HepG2 (cell line): ENCODE data around the gene NRL.

Experiments
- CHD2 ChIP-seq: IDR thresholded peaks from 2 replicates; pipeline ENCODE4 v1.6.1; 2011; ENCODE audit warnings: low read depth, low read length, improper control_type of control experiment
- ETV5 ChIP-seq: IDR thresholded peaks from 2 replicates; pipeline ENCODE4 v1.6.1; 2018; ENCODE audit warnings: missing biosample characterization, missing genetic modification reagents, inconsistent platforms, borderline replicate concordance
- FOXM1 ChIP-seq: sonication (generic); formaldehyde crosslinking; IDR thresholded peaks from 2 replicates; pipeline ENCODE4 v1.5.0; 2020; ENCODE audit warnings: missing genetic modification reagents
- KAT7 ChIP-seq: IDR thresholded peaks from 2 replicates; pipeline ENCODE4 v1.6.1; 2018; ENCODE audit warnings: borderline replicate concordance, missing compliant biosample characterization
- MYC ChIP-seq: sonication (generic); formaldehyde crosslinking; IDR thresholded peaks from 2 replicates; pipeline ENCODE4 v1.9.0; 2021; ENCODE audit warnings: missing genetic modification reagents, borderline replicate concordance
- TAF1 ChIP-seq: sonication (generic); formaldehyde crosslinking; IDR thresholded peaks from 2 replicates; pipeline ENCODE4 v1.4.0; 2020; ENCODE audit warnings: missing genetic modification reagents
- ZFP82 ChIP-seq: sonication (generic); formaldehyde crosslinking; IDR thresholded peaks from 2 replicates; pipeline ENCODE4 v1.5.1; 2020; ENCODE audit warnings: mild to moderate bottlenecking, missing genetic modification reagents, borderline replicate concordance
- ZNF207 ChIP-seq: fragments of 450-650 bp; IDR thresholded peaks from 2 replicates; pipeline ENCODE4 v1.6.1; 2016; ENCODE audit warnings: antibody characterized with exemption, borderline replicate concordance
- TF ChIP-seq, protein P1 (sequence below): sonication (generic); formaldehyde crosslinking; IDR thresholded peaks from 2 replicates; pipeline ENCODE4 v1.4.0; 2020; ENCODE audit warnings: missing genetic modification reagents, mild to moderate bottlenecking, borderline replicate concordance
- TF ChIP-seq, protein P2 (sequence below): sonication (generic); formaldehyde crosslinking; IDR thresholded peaks from 2 replicates; pipeline ENCODE4 v1.4.0; 2020; ENCODE audit warnings: missing genetic modification reagents, borderline replicate concordance
- TF ChIP-seq, protein P3 (sequence below): sonication (generic); formaldehyde crosslinking; IDR thresholded peaks from 2 replicates; pipeline ENCODE4 v1.5.0; 2020; ENCODE audit warnings: mild to moderate bottlenecking, missing genetic modification reagents, moderate library complexity
- TF ChIP-seq, protein P4 (sequence below): sonication (generic); formaldehyde crosslinking; IDR thresholded peaks from 2 replicates; pipeline ENCODE4 v1.4.0; 2020; ENCODE audit warnings: missing genetic modification reagents

DNA sequence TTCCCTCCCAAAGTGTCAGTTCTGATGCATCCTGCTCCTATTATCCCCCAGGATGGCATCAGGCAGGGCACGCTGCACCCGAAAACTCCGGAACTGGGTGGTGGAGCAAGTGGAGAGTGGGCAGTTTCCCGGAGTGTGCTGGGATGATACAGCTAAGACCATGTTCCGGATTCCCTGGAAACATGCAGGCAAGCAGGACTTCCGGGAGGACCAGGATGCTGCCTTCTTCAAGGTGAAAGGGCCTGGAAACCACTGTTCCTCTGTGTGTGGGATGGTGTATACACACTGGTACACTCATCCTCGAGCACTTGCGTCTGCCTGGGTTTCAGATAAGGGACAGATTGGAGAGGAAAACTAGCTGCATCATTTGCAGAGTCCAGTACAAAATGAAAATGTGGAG lies 47.3 kb upstream of the NRL start:
- no peak for TF ChIP-seq FOXM1 (CRISPR knock-in tag)
- TF ChIP-seq, protein P1, sequence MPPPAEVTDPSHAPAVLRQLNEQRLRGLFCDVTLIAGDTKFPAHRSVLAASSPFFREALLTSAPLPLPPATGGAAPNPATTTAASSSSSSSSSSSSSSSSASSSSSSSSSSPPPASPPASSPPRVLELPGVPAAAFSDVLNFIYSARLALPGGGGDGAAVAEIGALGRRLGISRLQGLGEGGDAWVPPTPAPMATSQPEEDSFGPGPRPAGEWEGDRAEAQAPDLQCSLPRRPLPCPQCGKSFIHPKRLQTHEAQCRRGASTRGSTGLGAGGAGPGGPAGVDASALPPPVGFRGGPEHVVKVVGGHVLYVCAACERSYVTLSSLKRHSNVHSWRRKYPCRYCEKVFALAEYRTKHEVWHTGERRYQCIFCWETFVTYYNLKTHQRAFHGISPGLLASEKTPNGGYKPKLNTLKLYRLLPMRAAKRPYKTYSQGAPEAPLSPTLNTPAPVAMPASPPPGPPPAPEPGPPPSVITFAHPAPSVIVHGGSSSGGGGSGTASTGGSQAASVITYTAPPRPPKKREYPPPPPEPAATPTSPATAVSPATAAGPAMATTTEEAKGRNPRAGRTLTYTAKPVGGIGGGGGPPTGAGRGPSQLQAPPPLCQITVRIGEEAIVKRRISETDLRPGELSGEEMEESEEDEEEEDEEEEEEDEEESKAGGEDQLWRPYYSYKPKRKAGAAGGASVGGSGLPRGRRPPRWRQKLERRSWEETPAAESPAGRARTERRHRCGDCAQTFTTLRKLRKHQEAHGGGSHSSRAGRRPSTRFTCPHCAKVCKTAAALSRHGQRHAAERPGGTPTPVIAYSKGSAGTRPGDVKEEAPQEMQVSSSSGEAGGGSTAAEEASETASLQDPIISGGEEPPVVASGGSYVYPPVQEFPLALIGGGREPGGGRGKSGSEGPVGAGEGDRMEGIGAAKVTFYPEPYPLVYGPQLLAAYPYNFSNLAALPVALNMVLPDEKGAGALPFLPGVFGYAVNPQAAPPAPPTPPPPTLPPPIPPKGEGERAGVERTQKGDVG (CRISPR knock-in tag), result no peak
- TF ChIP-seq CHD2, result no peak
- no peak for TF ChIP-seq ETV5 (CRISPR knock-in tag)
- TF ChIP-seq, protein P2, sequence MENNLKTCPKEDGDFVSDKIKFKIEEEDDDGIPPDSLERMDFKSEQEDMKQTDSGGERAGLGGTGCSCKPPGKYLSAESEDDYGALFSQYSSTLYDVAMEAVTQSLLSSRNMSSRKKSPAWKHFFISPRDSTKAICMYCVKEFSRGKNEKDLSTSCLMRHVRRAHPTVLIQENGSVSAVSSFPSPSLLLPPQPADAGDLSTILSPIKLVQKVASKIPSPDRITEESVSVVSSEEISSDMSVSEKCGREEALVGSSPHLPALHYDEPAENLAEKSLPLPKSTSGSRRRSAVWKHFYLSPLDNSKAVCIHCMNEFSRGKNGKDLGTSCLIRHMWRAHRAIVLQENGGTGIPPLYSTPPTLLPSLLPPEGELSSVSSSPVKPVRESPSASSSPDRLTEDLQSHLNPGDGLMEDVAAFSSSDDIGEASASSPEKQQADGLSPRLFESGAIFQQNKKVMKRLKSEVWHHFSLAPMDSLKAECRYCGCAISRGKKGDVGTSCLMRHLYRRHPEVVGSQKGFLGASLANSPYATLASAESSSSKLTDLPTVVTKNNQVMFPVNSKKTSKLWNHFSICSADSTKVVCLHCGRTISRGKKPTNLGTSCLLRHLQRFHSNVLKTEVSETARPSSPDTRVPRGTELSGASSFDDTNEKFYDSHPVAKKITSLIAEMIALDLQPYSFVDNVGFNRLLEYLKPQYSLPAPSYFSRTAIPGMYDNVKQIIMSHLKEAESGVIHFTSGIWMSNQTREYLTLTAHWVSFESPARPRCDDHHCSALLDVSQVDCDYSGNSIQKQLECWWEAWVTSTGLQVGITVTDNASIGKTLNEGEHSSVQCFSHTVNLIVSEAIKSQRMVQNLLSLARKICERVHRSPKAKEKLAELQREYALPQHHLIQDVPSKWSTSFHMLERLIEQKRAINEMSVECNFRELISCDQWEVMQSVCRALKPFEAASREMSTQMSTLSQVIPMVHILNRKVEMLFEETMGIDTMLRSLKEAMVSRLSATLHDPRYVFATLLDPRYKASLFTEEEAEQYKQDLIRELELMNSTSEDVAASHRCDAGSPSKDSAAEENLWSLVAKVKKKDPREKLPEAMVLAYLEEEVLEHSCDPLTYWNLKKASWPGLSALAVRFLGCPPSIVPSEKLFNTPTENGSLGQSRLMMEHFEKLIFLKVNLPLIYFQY (CRISPR knock-in tag), result no peak
- TF ChIP-seq, protein P3, sequence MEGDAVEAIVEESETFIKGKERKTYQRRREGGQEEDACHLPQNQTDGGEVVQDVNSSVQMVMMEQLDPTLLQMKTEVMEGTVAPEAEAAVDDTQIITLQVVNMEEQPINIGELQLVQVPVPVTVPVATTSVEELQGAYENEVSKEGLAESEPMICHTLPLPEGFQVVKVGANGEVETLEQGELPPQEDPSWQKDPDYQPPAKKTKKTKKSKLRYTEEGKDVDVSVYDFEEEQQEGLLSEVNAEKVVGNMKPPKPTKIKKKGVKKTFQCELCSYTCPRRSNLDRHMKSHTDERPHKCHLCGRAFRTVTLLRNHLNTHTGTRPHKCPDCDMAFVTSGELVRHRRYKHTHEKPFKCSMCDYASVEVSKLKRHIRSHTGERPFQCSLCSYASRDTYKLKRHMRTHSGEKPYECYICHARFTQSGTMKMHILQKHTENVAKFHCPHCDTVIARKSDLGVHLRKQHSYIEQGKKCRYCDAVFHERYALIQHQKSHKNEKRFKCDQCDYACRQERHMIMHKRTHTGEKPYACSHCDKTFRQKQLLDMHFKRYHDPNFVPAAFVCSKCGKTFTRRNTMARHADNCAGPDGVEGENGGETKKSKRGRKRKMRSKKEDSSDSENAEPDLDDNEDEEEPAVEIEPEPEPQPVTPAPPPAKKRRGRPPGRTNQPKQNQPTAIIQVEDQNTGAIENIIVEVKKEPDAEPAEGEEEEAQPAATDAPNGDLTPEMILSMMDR (CRISPR knock-in tag), result no peak
- no peak for TF ChIP-seq MYC
- TF ChIP-seq ZFP82, result no peak
- TF ChIP-seq, protein P4, sequence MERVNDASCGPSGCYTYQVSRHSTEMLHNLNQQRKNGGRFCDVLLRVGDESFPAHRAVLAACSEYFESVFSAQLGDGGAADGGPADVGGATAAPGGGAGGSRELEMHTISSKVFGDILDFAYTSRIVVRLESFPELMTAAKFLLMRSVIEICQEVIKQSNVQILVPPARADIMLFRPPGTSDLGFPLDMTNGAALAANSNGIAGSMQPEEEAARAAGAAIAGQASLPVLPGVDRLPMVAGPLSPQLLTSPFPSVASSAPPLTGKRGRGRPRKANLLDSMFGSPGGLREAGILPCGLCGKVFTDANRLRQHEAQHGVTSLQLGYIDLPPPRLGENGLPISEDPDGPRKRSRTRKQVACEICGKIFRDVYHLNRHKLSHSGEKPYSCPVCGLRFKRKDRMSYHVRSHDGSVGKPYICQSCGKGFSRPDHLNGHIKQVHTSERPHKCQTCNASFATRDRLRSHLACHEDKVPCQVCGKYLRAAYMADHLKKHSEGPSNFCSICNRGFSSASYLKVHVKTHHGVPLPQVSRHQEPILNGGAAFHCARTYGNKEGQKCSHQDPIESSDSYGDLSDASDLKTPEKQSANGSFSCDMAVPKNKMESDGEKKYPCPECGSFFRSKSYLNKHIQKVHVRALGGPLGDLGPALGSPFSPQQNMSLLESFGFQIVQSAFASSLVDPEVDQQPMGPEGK (CRISPR knock-in tag), result no peak
- TF ChIP-seq ZNF207, result no peak
- no peak for TF ChIP-seq TAF1 (CRISPR knock-in tag)
- TF ChIP-seq KAT7, result no peak
